GM08714 (cell line): ENCODE measurements around the gene PCCB.

Experiments
- H3K4me3 ChIP-seq: fragments of 200-500 bp; sonication (Bioruptor generic); 2 replicates; pipeline ENCODE4 v1.5.1; 2014; ENCODE audit warnings: mild to moderate bottlenecking, low read length, inconsistent platforms
- ZNF274 ChIP-seq: IDR thresholded peaks from 2 replicates; pipeline ENCODE4 v1.6.1; 2012; ENCODE audit warnings: mild to moderate bottlenecking, low read depth, low read length

Gene PCCB

DNA sequence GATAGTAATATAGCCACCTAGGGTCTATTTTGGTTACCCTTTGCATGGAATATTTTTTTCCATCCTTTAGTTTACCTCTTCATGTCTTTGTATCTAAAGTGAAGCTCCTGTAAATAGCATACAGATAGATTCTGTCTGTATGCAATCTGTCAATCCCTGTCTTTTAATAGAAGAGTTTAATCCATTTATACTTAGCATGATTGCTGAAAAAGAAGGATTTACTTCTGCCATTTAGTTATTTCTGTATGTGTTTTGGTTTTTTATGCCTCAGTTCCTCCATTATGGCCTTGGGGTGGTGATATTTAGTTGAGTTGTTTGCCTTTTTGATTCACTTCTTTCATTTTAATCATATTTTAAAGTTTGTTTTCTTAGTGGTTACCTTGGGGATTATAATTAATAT is 29.0 kb downstream of the PCCB start:
- H3K4me3 ChIP-seq: no peak overlapping the region
- no peak for TF ChIP-seq ZNF274

DNA sequence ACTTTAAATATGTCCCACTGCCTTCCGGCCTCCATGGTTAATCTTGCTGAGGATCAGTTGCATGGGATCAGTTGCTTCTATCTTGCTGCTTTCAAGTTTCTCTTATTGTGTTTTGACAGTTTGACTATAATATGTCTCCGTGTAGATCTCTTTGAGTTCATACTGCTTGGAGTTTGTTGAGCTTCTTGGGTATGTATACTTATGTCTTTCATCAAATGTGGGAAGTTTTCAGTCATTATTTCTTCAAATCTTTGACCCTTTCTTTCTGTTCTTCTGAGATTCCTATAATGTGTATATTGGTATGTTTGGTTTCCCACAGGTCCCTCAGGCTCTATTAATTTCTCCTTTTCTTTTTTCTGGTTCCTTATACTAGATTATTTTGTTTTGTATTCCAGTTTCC is 30.8 kb downstream of the PCCB start:
- no peak for TF ChIP-seq ZNF274
- no peak overlapping the region for H3K4me3 ChIP-seq

DNA sequence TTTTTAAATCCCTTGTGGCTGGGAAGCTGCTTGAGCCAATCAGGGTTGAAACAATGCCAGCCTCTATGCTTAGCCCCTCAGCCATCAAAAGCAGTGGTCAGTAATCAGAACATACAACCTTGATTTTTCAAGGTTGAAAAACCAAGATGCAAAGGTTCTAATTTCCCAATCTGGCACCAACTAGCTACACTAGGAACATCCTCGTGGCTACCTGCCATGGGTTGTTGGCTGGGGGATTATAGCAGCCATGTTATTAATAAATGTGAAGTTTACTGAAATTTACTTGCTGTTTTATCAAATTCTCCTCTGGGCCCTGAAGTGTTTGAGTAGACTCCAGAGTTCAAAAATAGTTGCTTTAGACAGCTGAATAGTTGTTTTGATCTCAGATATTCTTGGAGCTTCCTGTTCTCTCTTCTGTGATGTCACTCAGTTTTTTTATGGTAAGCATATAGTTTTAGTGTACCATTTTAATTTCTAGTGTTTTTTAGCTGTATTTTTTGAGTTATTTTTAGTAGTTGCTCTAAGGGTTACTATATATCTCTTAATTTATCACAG is 31.9 kb downstream of the PCCB start:
- H3K4me3 ChIP-seq: no peak overlapping the region
- no peak for TF ChIP-seq ZNF274

DNA sequence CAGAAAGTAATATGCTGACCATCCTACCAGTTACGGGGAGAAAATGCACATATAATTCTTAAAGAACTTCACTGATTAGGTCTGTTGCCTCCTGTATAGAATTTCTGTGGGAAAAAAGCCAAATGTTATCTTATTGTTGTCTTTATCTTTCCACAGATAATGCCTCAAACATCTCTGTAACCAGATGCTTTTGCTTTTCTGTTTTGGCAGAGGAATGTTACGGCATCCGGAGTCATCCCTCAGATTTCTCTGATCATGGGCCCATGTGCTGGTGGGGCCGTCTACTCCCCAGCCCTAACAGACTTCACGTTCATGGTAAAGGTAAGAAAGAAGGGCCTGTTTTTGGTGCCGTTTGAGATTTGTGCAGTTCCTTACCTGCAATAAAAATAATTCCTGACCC is 33.5 kb downstream of the PCCB start:
- H3K4me3 ChIP-seq: no peak overlapping the region
- no peak for TF ChIP-seq ZNF274

DNA sequence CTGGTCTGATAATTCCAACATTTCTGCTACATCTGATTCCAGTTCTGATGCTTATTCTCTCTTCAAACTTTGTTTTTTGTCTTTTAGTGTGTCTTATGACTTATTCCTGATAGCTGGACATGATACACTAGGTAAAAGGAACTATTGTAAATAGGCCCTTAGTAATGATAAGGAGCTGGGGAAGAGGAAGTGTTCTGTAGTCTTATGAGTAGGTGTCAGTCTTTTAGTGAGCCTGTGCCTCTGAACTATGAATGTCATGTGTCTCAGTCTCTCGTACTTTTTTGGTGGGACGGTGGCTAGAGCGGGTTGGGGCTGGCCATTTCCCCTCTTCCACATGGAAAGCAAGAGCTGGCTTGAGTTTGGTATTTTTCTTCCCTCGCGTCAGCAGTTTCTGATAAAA is 41.2 kb downstream of the PCCB start:
- no peak for TF ChIP-seq ZNF274
- no peak overlapping the region for H3K4me3 ChIP-seq

DNA sequence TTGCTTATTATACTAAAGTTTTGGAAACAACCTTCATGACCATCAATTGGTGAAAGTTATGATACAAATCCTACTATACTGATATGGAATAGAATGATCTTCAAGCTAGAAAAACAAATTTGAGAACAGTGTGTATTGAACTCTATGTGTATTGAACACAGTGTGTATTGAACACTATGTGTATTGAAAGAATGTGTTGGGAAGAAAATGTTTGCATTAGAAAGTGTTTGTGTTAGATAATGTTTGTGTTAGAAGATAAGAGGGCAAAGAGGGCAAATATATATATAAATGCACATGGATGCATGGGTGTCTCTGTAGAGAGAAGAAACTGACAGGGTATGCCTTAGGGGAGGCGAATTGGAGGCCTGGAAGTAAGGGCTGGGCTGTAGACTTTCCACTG is 42.4 kb downstream of the PCCB start:
- no peak for TF ChIP-seq ZNF274
- H3K4me3 ChIP-seq: no peak overlapping the region

DNA sequence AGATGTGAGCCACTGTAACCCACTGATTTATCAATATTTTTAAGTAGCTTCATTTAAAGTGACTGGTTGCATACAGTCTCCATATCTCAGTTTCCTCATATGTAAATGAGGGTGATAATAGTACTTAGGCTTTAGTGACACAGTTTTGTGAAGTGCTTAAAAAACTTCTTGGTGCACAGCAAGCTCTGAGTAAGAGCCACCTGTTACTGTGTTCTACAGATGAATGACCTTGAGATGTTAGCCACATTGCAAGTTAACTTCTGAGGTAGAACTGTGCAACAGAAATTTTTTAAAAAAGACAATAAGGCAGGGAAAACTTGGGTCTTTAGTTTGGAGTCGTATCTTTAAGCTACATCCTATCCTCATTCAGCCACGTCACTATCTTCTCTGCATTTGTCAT is 43.1 kb downstream of the PCCB start:
- TF ChIP-seq ZNF274: no peak
- H3K4me3 ChIP-seq: no peak overlapping the region

DNA sequence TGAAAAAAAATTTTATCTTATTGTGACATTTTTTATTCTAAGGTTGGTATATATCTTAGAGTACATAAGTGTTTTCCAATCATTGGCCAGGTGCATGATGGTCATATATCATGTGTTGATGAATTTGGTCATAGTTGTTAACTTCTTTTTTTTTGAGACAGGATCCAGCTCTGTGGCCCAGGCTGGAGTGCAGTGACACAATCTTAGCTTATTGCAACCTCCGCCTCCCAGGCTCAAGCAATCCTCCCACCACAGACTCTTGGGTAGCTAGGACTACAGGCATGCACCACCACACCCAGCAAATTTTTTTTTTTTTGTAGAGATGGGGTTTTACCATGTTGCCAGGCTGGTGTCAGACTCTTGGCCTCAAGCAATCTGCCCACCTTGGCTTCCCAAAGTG is 44.0 kb downstream of the PCCB start:
- TF ChIP-seq ZNF274: no peak

DNA sequence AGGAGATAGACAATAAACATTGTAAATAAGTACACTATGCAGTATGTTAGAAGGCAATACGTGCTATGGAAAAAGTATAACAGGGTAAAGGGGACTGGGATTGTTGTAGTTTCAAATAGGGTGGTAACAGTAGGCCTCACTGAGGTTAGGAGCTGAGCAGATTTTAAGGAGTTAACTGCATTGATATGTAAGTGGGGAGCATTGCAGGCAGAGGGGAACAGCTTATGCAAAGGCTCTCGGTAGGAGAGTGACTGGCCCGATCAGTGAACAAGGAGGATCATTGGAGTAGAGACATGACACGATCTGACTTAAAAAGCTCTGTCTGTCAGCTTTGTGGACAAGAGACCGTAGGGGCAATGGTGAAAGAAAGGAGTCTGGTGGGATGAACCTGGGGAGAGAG is 46.8 kb downstream of the PCCB start:
- H3K4me3 ChIP-seq: no peak overlapping the region
- no peak for TF ChIP-seq ZNF274

More for the DNA sequence above, 44.0 kb downstream of the PCCB start:
- H3K4me3 ChIP-seq: no peak overlapping the region

DNA sequence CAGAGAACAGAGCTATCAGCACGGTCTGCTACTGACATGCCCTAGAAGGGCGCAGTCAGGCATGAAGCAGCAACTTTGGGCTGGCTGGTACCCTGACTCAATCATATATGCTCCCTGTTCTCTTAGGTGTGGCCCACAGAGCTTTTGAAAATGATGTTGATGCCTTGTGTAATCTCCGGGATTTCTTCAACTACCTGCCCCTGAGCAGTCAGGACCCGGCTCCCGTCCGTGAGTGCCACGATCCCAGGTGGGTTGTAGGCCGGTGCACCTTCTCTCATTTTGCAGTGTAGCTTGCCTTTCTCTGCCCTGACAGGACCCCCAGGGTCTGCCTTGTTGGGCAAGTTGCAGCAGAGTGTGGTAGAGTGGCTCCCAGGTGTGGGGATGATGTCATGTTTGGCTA is 47.7 kb downstream of the PCCB start:
- no peak overlapping the region for H3K4me3 ChIP-seq
- TF ChIP-seq ZNF274: no peak

DNA sequence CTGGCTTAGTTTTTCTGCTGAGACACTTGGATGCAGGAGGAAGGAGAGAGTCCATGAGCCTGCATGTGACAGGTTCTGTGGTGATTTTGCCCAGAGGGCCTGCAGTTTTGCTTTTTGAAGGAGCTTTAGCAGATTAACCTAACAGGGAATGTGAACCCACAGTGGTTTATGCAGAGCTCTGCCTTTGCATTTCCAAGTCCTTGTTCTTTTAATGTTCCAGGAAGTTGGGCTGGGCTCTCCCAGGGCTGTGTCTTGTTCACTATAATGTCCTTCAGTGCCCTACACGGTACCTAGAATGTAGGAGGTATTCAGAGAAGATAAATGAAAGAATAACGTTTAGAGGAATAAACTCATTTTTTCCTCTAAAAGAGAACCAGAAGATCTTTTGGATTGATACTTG is 50.3 kb downstream of the PCCB start:
- no peak for TF ChIP-seq ZNF274
- H3K4me3 ChIP-seq: no peak overlapping the region

DNA sequence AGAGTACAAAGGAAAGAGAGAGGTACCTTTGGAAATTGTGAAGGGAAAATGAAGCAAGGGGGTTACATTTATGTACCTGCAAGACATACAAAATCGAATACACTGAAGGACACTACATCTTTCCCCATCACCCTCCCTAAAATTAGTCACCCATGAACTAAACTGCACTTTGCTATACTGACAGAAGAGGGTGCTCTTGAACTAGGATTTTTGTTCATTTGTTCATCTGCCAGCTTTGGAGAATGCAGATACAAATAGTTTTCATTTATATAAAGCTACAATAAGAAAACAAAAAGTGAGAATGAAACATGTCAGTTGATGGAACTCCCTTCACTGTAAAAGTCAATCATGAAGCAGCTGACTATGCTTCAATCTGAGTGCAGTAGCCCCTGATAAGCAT is 55.7 kb downstream of the PCCB start:
- TF ChIP-seq ZNF274: no peak
- no peak overlapping the region for H3K4me3 ChIP-seq

DNA sequence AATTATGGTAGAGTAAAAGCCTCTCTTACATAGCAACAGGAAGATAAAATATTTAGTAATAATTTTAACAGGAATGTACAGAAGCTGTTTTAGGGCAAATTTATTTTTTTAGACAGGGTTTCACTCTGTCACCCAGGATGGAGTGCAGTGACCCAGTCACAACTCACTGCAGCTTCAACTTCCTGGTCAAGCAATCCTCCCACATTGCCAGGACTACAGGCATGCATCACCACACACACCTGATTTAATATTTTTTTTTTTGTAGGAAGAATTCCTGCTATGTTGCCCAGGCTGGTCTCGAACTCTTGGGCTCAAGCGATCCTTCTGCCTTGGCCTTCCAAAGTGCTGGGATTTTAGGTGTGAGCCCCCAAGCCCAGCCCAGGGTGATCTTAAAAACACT is 61.1 kb downstream of the PCCB start:
- no peak overlapping the region for H3K4me3 ChIP-seq
- TF ChIP-seq ZNF274: no peak

DNA sequence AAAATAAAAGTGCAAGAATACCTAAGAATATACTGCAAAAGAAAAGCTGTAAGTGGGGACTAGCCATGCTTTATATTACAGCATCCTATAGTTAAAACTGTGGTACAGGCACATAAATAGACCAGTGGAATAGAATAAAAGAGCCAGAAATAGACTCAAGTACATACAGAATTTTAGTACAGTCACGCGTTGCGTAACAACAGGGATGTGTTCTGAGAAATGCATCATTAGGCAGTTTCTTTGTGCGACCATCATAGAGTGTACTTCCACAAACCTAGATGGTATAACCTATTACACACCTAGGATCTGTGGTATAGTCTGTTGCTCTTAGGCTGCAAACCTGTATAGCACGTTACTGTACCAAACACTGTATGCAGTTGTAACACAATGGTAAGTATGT is 61.8 kb downstream of the PCCB start:
- H3K4me3 ChIP-seq: no peak overlapping the region
- TF ChIP-seq ZNF274: no peak

DNA sequence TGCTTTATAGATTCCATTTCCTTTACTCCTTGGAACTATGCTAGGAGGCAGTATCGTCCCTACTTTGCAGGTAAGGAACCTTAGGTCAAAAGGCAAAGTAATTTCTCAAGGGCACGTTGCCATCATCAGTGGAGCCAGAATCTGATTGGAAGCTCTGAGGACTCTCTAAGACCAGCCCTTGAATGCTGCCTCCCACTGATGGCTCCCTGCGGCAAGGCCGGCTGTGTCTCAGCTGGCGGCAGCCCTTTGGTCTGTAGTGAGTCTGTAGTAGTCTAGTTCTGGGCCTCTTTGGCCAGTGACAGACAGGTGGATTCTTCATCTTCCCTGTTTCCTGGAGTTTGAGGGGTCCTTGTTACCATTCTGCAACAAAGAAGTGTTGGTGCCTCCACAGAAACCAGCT is 76.2 kb downstream of the PCCB start:
- no peak for TF ChIP-seq ZNF274
- no peak overlapping the region for H3K4me3 ChIP-seq

DNA sequence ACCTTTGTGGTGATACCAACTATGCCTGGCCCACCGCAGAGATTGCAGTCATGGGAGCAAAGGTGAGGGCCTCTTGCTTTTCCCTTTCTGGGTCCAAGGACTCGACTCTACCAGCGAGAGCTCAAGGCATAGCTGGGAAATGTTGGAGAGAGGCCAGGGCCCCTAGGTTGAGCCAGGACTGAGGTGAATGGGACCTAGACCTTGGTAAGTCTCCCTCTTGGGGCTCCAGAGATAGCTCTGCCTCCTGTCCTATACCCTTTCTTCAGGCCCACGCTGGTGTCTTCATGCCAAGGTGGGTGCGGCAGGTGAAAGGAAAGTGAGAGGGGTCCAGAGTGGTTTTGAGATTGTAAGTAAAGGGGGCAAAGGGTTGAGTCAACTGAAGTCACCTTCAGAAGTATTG is 77.5 kb downstream of the PCCB start:
- no peak overlapping the region for H3K4me3 ChIP-seq
- no peak for TF ChIP-seq ZNF274
